ENCODE data around the gene ERCC5.
A peak's percentile ranks its signal among the peaks of the same experiment; 100 is the strongest.

Gene ERCC5

DNA sequence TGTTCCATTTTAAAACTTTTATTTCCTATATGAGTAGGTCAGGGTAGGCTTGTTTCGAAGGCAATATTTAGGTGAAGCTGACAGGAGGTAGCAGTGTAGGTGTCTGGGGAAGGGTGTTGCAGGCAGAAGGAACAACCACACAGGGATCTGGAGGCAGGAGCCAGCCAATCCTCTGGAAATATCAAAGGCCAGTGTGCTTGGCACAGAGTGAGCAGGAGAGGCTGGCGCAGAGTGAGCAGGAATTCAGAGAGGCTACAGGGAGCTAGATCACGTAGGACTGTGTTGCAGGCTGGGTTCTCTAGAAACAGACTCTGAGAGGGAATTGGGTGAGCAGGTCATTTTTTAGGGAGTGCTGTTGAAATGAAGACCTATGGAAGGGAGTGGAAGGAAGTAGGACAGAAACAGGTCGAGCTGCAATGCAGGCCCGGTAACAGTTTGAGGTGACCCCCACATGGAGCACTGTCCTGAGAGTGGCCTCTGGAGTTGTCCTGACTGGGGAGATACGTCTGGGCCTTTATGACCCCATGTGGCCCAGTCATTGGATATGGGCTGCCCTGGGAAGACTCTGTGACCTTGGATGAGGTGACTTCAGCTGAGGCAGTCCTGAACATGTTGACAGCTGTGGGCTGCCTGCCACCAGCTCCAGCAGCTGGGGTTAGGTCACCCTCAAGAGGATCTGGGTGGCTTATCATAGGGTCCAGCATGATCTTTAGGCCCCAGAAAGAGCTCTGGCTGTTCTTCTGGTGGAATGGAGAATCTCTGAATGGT lies 51.7 kb downstream of the ERCC5 start:
- no peak for FAIRE-seq

DNA sequence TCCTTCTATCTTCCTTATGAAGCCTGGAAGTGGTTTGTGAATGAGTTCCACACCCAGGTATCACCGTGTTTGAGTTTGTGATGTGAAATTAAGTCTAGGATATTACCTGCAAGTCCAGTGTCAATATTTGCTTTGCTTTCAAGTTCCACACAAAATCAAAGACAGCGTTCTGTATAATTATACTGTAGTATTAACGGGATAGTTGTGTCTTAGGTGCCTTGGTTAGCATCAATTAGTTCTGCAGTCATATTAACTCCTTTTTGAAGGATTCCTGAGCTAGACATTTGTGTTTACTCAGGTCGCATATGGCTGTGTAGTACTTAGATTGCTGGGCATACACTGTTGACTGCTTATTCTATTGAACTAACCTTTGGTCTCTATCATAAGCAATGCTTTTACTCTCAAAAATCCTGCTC lies 54.4 kb downstream of the ERCC5 start:
- no peak for FAIRE-seq

DNA sequence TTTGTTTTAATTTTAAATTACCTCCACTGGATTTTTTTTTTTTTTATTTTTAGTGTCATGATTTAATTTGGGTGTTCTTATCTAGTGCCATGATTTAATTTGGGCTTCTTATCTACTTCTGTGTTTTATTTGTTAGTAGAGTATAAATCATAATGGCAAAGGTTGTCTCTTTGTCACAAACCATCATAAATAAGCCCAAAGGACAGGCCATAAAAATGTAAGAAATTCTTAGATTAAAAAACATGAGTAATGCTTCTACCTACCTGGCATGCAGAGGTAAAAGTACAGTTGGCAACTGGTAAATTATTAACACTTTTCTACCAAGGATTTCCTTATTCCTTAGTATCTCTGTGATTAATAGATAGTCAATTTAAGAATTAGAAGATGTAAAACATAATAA lies 55.2 kb downstream of the ERCC5 start:
- FAIRE-seq = peak; percentile 70

DNA sequence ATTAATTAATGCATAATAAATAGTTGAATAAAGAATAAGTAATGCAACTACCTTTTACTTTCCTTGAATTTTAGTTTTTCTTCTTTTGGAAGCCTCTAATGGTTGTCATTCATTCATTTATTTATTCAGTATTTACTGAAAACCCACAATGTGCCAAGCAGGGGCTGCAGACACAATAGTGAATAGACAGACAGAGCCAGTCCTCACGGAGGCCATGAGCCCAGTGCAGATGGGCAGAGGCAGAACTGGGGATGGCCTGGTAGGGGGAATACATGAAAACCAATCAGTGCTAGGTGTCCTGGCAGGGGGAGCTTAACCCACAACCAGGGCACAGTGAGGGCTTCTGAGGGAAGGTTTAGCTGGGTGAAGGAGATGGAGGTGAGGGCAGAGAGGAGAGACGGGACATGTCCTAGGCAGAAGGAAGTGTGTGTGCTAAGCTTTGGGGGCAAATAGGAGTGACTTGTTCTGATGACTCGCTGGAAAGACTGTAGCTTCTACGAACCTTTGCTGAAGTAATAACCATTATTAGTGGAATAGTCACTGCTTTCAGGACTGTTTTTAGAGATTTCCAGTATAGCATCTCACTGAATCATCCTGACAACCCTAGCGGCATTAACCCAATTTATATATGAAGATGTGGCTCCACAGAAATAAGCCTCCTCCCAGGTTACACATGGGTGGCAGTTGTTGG lies 55.9 kb downstream of the ERCC5 start:
- FAIRE-seq = no peak

DNA sequence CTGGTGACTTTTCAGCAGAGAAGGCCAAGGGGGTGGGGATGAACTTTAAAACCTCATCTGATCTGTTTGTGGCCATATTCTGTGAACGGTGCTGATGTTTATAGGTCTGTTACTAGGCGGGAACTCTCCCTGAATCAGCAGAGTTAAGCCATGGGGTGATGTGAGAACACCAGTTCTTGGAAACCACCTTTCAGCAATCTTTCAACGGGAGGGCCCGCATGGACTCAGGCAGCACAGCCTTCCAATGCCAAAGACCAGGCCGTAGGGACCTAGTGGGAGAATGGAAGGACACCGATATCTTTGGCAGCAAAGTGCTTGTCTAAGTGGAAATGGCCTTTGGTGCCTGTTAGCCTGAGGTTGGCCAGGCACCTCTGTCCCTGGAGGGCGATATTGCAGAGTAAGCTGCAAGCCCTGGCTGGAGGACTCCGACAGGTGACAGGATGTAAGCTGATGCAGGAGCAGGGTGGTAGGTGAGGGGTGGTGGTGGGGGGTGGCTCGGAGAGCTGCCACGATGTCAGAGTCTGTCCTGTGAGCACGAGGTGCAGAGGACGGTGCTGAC lies 57.0 kb downstream of the ERCC5 start:
- FAIRE-seq = no peak

DNA sequence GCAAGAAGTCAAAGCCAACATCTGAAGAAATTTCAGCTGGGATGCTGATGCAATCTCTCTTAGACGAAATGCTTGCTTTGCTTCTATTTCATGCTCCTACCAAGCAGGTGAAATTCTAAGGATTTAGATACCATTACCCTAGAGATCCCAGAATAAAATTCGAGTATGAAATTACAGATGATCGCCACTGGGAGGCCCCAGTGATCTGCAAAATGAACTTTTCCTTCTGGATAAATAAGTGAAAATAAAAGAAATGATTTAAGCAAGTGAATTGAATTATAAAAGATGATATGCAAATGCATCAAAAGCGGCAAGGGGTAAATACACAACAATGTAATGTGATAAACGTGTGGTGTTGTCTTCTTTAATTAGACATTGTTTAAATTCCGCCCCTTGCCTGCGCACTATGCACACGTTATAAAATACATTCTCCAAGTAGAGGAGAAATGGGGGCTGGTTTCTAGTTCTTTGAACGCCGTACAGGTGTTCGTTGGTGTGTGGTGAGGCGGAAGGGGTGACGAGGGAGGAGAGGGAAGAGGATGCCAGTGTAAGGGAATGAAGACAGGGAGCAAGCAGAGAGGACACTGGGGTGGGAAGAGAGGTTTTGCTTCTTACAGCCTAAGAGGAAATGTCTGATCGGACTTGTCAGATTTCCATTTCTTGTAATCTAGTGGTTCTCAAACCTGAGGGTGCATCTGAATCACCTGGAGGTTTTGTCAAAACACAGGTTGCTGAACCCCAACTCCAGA lies 58.0 kb downstream of the ERCC5 start:
- FAIRE-seq = no peak

DNA sequence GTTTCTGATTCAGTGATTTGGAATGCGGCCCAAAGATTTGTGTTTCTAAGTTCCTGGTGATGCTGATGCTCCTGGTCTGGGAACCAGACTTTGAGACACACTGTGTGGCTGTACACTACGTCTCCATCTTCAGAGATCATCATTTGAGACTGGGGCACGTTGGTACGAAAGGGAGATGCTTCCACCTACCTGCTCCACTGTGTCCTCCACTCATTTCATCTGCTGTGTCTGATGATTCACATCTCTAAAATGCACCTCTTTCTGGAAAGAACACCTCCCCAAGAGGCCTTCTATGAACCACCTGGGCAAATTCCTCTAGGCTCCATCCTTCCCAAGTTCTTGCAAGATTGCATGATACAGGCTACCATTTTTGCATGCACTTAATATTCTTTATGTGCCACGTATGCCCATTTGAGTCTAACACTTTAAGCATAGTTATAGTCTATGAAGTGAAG lies 58.6 kb downstream of the ERCC5 start:
- FAIRE-seq = no peak

DNA sequence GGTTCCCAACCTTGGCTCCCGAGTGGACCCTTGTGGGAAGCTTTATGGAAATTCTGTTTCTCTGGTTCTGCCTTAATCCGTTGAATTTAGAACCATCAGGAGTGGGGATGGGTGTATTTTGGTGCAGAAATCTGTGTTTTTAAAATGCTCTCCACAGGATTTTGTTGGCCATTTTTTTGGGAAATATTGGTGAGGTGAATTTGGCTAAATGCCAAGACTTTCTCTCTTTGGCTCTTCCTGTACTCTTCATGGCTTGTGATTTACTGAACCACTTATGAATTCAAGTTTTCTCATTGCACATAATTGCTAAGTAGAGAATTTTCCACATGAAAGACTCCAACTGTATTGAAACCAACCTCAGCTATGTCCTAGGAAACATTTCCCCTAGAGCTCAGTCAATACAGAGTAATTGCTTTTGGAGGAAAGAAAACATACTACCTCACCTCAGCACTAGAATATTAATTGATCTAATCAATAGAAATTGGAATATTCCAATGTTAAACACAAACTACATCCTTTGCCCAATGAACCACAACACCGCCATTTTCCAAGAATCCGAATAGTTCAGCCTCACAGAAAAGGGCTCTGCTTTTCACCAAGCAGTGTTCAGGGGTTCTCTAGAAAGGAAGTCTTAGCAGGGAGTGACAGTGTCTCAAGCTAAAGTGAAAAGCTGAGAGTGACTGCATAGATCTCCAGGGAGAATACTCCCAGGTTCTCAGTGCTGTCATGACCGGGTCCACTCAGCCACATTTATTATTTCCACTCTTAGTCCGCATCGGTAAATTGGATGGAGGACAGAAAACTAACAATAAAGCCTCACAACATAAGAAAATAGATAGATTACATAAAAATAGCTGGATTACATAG lies 60.3 kb downstream of the ERCC5 start:
- no peak for FAIRE-seq

DNA sequence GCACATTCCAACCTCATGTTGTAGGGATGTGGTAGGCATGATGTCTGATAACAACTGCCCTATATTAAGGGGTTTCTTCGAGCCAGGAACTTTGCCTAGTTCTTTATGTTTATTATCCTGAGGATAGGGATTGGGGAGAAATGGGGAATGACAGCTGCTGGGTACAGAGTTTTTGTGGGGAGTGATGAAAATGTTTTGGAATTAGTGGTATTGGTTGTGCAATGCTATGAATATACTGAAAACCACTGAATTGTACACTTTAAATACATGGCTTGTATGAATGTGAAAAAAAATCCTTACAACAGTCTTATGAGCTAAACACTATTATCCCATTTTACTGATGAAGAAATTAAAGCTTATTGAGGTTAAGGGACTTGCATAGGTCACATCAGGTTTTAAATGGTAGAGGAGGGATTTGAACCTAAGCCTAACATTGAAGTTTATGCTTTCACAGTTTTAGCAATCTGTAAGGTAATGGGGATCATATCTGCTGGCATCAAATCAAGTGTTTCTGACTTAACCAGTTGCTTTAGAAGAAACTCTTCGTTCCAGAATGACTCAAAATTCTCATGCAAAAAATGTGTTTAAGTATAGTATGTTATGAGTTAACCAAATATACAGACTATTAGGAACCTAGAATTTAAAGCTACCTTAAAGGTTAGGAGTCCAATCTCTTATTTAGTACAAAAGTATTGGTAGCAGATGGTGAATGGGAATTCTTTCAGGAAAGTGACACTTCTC lies 61.4 kb downstream of the ERCC5 start:
- FAIRE-seq = no peak

DNA sequence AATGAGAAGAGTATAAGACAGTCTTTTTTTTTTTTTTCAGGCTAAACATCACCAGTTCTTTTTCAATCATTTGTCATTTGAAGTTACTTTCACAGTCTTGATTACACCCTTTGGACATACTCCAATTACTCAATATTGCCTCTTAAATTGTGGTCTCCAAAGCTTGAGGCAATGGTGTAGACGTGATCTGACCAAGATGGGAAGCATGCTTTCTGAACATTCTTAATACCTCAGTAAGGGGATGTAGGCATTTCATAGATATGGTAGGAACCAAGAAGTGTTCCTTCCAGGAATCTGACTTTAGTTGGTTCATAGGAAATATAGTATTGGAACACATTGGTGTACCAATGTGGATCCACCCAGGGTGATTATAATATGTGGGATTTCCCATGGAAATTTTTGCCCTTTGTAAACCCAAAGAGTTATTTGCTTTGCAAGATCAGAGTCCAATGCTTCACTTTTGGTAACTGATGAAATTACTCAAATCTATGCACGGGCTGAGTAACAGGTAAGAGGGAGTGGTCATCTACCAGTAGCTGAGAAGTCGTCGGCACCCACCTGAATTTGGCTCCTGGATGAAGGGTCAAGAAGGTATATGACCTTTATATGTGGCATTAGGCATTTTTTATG lies 62.2 kb downstream of the ERCC5 start:
- FAIRE-seq = no peak

DNA sequence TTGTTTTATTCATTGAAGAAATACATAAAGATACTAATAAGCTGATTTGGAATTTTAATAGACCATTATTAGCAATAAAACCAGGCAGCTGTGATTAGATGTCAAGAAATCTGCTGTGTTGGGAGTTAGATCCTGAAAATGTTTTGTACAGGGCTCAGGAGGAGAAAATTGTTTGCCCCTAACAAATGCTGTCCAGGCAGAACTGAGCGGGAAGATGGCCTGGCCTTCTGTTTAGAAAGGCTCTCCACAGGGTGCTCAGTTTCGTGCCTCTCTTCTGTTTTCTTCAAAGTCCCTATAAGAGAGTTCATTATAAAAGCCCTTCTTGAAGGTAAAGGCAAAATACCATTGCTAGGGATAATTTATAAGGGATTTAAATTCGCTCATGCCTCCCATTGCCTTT lies 64.1 kb downstream of the ERCC5 start:
- FAIRE-seq = no peak

DNA sequence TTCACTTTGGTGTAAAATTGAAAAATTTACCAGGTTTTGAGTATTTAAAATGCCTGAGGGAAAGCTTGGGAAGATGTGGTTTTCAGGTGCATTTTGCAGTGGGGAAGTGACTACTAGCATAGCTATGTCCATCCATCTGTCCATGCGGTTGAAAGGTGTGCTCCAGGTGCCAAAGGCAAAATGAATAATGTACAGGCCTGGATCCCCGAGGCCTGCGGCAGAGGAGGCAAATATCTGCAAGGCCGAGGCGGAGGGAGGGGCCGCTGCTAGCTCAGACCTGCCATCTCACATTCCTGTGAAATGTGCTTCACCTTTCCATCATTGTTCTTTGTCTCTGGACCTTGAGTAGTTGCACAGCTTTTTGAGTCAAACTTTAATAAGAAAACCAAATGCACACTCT lies 65.5 kb downstream of the ERCC5 start:
- no peak for FAIRE-seq

DNA sequence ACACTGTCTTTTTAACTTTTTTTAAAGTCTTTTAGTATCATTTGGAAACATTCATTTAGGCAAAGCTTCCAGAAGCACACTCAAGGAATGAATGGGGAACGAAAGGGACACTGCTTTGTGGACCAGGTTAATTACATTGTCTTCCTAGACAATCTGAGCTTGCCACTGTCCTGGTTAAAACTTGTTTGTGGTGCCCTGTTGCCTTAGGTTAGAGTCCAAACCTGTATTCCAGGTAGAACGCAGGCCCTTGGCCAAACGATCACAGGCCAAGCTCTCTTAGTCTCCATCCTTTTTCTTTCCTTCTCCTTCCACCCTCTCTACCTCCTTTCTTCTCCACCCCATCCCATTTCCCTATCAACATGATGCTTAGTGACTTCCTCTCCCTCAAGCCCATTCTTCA lies 66.8 kb downstream of the ERCC5 start:
- no peak for FAIRE-seq

DNA sequence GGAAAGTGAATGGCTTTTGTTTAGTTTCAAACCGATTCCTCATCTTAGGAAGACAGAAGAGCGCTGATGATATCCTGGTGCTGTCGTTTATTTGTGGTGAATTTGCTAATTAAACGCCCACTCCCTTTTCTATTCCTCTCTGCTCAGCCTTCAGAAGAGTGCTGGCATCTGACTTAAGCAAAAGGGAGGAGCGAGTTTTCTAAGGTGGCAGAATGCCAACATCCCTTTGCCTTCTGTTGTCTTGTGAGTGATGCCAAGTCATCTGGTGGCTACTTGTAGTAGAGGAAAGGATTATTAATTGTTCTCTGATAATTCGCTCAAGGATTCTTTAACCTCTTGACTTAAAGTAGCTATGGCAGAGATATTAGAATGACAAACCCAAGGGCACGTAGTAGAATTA lies 68.1 kb downstream of the ERCC5 start:
- no peak for FAIRE-seq

DNA sequence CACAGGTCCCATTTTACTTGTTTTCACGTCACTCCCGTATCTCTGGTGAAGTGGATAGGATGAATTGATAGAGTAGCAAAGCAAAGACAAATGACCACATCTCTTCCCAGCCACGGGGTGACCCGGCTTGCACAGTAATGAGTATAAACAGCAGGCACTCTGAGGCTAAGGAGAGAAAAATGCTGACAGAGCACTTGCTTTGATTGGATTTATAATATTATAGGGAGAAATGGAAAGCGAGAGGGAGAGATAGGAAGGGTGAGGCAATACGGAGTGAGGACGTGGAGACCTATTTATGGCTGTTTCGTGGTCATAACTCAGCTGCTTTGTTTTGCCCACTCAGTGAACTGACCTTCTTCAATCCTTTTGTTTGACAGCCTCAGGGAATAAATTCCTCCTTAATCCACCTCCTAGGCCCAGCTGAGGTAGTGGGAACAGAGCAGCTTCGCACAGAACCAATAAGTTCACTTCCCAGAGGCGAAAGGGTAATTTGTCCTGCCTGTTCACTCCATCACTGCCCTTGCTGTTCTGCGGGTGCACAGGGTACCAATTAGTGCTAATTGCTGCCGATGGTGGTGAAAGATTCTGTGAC lies 68.6 kb downstream of the ERCC5 start:
- no peak for FAIRE-seq

DNA sequence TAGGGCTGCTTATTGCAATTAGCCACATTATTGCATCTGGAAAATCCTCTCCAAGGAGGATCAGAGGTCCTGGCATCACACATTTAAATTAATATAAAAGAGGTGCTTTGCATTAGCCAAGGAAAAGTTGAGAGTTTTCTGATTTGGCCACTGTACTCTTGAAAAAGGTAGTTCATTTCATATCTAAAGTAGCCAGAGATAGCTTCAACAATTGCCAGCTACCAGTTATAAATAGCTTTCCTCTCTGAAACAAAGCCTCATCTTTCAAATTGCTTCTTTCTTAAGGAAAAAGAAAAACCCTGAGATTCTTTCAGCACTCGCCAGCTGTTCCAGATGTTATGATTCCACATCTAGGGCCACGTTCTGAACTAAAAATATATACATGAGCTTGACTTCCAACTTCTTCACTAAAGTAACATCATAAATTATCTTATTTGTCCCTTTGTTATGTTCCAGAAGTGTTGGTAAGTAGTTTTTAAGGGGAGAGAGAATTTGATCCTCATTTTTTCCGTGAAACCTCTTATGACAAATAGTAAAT lies 69.6 kb downstream of the ERCC5 start:
- FAIRE-seq = no peak

DNA sequence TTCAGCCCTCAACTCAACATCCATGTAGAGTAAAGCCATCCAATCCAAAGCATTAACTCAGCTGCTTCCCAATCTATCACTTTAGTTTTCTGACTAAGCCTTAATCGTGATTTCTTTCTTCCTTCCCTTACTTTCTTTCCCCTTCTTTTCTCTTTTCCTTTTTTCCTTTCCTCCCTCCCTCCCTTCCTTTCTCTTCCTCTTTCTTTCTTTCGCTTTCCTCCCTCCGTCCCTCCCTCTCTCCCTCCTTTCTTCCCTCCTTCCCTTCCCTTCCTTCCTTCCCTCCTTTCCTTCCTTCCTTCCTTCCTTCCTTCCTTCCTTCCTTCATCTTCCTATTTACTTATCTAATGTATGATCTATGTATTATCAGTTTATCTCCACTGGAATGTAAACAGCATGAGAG lies 71.2 kb downstream of the ERCC5 start:
- FAIRE-seq = no peak

DNA sequence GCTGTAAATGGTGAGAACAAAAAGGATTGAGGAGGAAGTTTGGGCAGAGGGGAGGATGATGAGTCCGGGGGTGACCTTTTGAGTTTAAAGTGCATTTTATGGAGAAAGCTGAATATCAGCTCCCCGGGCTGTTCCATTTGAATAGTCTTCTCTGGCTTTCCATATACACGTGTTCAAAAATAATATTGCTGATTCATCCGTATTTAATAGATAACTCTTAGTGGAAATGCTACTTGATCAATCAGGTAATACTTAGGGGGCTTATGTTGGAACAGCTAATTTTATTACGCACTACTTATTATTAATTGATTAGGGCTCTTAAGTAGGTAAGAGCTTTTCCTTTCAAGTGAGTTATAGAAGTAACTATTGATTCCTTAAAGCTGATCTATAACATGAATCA lies 76.4 kb downstream of the ERCC5 start:
- FAIRE-seq = no peak

Data from islet of Langerhans (tissue), 1 donor.